Measurements from ENCODE around the gene MXRA8.
"Not testable (repeated sequence)": the region's sequence is repeated elsewhere in the genome, so short reads cannot be mapped to it uniquely, and the experiment has no call there.

MXRA8 gene

GRCh38 chr1:1388078-1388472 lies 29.7 kb upstream of the MXRA8 start:
- DNase-seq (ENCODE audit: low read depth): no peak
- no peak overlapping the region for H3K4me3 ChIP-seq (ENCODE audit: low read length)
- TF ChIP-seq CTCF (conservative IDR thresholded peaks at IDR 0.05; ENCODE audit: low read depth, low read length): no peak

DNA sequence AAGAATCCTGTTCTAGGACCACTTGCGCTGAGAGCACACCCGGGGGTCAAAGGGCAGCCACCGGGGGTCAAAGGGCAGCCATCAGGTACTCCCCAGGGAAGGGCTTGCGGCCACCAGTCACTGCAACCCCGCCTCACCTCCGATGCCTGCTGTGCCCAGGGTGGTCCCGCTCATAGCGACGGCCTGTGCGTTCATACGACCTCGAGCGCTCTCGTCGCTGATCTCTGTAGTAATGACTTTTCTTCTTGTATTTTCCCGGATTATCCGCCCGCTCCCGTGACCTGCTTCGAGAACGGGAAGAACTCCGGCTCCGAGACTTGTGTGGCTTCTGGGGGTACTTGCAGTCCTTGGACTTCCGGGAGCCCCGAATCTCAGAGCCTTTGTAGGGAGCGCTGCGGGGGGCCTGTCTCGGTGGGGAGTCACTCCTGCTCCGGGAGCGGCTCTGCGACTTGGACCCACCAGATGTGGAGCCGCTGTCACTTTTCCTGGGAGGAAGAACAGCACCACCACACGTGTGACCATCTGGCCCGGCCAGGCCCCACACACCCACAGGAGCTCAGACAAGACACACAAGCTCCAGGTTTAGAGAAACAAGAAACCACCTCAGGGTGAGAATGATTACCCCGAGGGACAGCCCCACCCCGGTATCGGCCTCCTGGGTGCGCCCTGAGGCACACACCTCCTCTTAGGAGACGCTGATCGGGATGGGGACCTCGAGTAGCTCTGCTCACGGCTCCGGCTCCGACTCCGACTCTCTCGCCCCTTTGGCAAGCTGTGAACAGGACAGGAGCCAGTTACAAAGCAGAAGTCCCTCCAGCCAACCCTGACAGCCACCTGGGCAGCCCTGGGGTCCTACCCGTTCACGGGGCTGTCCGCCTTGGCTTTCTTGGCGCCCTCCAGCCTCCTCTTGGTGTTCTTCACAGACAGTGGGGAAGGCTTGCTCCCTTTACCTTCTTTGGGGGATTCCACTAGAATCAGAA lies 29.0 kb upstream of the MXRA8 start:
- H3K4me3 ChIP-seq (ENCODE audit: low read length): no peak overlapping the region
- no peak for DNase-seq (ENCODE audit: low read depth)
- TF ChIP-seq CTCF (conservative IDR thresholded peaks at IDR 0.05; ENCODE audit: low read depth, low read length): no peak

- no peak for DNase-seq (ENCODE audit: low read depth)
- H3K4me3 ChIP-seq (ENCODE audit: low read length): no peak overlapping the region
- TF ChIP-seq CTCF (conservative IDR thresholded peaks at IDR 0.05; ENCODE audit: low read depth, low read length): no peak
Observed at GRCh38 chr1:1385931-1386330, 27.6 kb upstream of the MXRA8 start.

GRCh38 chr1:1385339-1385738 lies 27.0 kb upstream of the MXRA8 start:
- not testable (repeated sequence) for DNase-seq (ENCODE audit: low read depth); H3K4me3 ChIP-seq (ENCODE audit: low read length)

DNA sequence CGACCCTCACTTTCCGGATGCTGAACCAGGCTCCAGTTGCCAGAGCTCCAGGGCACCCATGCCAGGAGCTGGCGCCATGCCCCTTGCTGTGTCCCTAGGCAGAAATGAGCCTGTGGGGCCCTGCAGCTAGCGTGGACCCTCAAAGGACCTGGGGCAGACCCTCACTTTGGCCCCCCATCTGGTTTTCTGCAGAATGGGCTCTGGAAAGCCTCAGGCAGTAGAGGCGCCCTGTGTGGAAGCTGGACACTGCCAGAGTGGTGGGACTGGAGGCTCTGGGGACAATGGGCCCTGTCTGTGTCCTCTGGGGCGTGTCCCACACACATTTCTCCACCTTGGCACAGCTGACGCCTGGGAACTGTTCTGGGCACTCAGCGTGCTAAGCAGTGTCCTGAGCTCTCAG lies 22.9 kb upstream of the MXRA8 start:
- no peak for TF ChIP-seq CTCF (conservative IDR thresholded peaks at IDR 0.05; ENCODE audit: low read depth, low read length)
- no peak for DNase-seq (ENCODE audit: low read depth)
- H3K4me3 ChIP-seq (ENCODE audit: low read length): no peak overlapping the region

DNA sequence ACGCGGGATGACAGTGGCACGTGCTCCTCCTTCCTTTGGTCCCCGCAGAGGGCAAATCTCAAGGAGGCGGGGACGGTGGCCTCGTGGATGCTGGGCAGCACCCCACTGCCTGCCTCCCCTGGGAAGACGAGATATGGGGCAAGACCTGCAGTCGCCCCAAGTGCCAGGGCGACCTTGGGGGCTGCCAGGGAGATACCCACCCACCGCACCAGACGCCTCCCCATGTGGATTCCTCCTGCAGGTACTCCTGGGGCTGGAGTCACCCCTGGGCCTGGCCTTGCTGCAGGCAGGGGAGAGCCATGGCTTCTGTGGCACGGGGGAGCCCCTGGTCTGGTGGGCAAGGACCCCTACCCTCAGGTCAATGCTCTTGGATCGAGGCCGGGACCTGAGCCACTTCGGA lies 22.5 kb upstream of the MXRA8 start:
- DNase-seq (ENCODE audit: low read depth): no peak
- H3K4me3 ChIP-seq (ENCODE audit: low read length): no peak overlapping the region
- no peak for TF ChIP-seq CTCF (conservative IDR thresholded peaks at IDR 0.05; ENCODE audit: low read depth, low read length)

GRCh38 chr1:1377540-1378205 lies 19.3 kb upstream of the MXRA8 start:
- TF ChIP-seq CTCF (conservative IDR thresholded peaks at IDR 0.05; ENCODE audit: low read depth, low read length): no peak
- DNase-seq (ENCODE audit: low read depth): no peak
- H3K4me3 ChIP-seq (ENCODE audit: low read length): no peak overlapping the region

Measured in retinal pigment epithelial cell (primary cell).